Retinal pigment epithelial cell (primary cell): ENCODE data around the gene PAX9.

Experiments used
- DNase-seq: peaks from one replicate; pipeline ENCODE4 v3.0.0-alpha.2; 2010; ENCODE audit warnings: low read depth
- H3K4me3 ChIP-seq: 2 replicates; pipeline ENCODE4 v1.5.1; 2011; ENCODE audit warnings: mild to moderate bottlenecking, low read length, control low read depth, moderate library complexity
- TF ChIP-seq, protein P1 (sequence below): conservative IDR thresholded peaks from 2 replicates; pipeline ENCODE4 v1.5.1; 2011; ENCODE audit warnings: low read depth, low read length, control low read depth, inconsistent platforms

The PAX9 gene

DNA sequence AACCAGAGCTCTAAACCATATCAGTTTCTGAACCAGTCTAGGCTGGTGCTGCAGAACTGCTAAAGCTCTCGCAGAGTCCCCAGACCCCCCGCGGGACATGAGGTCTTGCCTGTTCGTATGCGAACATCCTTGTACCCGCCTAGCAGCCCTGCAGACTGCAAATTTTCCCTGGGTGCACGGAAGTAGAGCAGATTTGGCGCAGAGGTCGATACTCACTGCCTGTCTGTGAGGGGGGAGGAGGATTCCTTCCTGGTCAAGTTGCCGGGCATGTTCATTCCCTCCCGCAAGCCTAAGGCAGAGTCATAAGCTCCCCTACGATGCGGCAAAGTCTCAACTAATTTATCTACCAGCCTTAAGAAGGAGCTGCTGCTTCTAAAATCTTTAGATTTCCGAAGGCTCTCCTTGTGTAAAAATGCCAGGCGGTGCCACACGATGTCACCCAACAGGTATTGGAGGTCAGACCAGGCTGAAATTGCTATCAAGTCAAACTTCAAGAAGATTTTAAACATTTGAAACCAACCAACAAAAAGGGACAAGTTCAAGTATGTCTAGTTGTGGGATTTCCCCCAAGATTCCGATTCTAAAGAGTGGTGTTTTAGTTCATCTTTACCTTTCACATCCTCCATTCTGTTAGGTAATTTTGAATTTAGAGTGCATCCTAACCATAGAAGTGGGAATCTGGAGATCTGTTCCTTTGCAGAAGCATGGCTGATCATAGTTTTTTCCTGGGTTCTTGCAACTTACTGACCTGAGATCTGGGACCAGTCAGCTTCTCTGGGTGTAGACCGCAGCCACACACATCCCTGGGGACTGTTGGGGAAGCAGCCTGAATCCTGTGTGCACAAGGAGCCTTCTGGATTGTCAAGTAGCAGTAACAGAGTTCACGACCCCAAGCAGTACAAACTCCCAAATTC, 1.6 kb upstream of the PAX9 start:
- DNase-seq: no peak
- TF ChIP-seq, protein P1, sequence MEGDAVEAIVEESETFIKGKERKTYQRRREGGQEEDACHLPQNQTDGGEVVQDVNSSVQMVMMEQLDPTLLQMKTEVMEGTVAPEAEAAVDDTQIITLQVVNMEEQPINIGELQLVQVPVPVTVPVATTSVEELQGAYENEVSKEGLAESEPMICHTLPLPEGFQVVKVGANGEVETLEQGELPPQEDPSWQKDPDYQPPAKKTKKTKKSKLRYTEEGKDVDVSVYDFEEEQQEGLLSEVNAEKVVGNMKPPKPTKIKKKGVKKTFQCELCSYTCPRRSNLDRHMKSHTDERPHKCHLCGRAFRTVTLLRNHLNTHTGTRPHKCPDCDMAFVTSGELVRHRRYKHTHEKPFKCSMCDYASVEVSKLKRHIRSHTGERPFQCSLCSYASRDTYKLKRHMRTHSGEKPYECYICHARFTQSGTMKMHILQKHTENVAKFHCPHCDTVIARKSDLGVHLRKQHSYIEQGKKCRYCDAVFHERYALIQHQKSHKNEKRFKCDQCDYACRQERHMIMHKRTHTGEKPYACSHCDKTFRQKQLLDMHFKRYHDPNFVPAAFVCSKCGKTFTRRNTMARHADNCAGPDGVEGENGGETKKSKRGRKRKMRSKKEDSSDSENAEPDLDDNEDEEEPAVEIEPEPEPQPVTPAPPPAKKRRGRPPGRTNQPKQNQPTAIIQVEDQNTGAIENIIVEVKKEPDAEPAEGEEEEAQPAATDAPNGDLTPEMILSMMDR: no peak
- no peak overlapping the region for H3K4me3 ChIP-seq

DNA sequence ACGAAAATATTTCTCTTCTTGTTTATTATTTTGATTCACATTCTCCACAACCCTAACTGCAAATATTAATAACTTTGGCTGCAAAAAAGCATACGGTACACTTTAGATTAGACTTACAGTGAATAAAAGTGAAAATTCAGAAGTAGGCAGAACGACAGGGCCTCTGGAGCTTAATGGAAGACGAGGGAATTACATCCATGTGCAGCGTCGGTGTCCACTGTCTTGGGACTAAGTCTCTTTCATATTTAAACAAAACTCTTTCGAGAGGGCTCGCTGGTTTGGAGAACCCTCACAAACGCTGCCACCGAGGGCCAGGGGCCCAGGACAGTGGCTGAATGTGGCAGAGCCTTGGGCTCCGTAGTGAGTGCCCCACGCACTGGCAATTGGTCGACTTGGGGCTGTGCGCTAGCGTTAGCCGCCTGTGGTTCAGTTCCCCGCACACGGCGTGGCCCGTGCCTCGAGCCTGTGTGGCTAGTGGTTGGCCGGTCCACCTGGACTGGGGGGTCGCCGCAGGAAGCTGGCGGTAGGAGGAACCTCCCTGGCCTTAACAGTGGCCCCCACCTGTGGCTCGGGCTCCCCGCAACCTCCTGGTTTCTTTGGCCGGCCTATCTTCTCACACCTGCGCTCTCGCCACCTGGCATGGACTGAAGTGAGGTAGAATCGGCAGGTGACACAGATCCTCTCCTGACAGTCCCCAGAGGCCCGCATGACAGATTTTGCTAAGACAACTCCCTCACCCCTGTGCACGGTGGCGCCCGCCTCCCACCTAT, 739 bp upstream of the PAX9 start:
- DNase-seq: no peak
- H3K4me3 ChIP-seq: peak overlapping the region; percentile 24
- TF ChIP-seq, protein P1: no peak

DNA sequence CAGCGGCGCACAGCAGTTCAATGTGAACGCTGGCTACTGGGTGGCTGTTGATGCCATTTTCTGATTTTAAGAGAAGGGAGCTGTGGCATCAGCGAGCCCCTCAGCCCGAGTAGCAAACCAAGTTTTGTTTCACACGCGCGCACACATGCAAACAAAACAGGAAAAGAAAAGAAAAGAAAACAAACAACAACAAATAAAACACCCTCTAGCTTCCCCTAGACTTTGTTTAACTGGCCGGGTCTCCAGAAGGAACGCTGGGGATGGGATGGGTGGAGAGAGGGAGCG, 540 bp downstream of the PAX9 start:
- TF ChIP-seq, protein P1: no peak
- H3K4me3 ChIP-seq: no peak overlapping the region
- no peak for DNase-seq

DNA sequence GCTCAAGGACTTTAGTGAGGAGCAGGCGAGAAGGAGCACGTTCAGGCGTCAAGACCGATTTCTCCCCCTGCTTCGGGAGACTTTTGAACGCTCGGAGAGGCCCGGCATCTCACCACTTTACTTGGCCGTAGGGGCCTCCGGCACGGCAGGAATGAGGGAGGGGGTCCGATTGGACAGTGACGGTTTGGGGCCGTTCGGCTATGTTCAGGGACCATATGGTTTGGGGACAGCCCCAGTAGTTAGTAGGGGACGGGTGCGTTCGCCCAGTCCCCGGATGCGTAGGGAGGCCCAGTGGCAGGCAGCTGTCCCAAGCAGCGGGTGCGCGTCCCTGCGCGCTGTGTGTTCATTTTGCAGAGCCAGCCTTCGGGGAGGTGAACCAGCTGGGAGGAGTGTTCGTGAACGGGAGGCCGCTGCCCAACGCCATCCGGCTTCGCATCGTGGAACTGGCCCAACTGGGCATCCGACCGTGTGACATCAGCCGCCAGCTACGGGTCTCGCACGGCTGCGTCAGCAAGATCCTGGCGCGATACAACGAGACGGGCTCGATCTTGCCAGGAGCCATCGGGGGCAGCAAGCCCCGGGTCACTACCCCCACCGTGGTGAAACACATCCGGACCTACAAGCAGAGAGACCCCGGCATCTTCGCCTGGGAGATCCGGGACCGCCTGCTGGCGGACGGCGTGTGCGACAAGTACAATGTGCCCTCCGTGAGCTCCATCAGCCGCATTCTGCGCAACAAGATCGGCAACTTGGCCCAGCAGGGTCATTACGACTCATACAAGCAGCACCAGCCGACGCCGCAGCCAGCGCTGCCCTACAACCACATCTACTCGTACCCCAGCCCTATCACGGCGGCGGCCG, 1.1 kb downstream of the PAX9 start:
- TF ChIP-seq, protein P1: no peak
- H3K4me3 ChIP-seq: no peak overlapping the region
- no peak for DNase-seq

DNA sequence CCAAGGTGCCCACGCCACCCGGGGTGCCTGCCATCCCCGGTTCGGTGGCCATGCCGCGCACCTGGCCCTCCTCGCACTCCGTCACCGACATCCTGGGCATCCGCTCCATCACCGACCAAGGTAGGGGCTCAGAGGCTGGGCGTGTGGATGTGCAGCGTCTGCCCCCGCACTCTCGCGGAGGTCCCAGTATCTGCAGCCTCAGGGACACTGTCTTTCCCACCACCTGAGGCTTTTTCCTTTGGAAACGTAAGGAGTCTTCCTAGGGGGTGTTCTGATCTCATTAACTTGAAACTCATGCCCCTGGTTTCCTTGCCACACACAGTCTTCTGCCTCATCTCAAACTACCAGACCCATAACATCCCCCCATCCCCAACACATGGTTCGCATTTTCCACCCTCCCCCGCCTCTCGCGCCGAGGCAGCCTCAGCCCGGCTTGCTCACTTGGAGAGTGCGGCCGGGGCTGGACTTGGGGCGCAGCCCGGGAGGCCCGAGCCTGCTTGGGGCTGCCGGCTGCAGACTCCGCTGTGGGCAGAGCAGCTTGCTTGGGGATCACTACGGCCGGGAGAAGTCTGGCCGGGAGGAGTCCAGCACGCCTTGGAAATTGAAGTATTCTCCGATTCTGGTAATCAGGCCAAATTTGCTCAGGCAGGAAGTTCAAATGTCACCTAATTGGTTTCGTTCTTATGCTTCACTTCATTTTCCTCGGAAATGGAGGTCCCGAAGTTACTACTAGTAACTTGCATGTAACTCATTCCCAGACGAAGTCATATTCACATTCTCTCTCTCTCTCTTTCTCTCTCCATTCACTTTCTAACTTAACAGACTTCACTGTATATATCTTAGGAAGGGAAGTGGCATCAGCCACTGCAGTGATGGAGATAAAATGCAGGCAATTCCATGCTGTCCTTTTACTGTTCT, 2.0 kb downstream of the PAX9 start:
- no peak overlapping the region for H3K4me3 ChIP-seq
- TF ChIP-seq, protein P1: no peak

More for the DNA sequence above, 2.0 kb downstream of the PAX9 start:
- no peak for DNase-seq
